ENCODE results near the gene SWT1.

Gene SWT1

DNA sequence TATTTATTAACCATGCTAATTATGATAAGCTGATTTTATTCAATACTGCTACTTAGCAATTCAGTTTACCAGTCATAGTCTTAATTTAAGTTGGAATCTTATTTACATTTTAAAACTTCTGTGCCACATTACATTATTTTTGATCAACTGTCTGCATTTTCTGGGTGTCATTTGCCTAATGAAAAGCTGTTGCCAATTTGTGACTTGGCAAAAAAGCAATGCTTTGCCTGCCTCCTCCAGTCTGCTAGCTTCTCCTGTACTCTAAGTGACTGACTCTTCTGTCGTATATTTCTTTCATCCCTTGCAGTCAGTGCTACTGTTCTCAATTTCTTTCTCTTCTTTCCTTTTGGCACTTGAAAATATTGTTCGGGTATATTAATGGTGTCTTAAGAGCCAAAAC lies 165.7 kb downstream of the SWT1 start:
- no peak for DNase-seq (ENCODE audit: low read depth)

DNA sequence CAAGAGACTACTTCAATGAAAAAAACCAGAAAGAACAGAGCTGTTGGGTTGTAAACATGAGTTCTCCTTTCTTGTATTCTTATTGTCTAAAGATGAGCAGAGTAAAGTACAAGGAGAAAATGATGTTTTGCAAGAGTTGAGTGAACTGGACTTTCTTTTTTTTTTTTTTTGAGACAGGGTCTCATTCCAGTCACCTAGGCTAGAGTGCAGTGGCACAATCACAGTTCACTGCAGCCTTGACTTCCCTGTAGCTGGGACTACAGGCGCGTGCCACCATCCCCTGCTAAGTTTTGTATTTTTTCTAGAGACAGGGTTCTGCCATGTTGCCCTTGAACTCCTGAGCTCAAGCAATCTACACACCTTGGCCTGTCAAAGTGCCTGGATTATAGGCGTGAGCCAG lies 167.2 kb downstream of the SWT1 start:
- no peak for DNase-seq (ENCODE audit: low read depth)

DNA sequence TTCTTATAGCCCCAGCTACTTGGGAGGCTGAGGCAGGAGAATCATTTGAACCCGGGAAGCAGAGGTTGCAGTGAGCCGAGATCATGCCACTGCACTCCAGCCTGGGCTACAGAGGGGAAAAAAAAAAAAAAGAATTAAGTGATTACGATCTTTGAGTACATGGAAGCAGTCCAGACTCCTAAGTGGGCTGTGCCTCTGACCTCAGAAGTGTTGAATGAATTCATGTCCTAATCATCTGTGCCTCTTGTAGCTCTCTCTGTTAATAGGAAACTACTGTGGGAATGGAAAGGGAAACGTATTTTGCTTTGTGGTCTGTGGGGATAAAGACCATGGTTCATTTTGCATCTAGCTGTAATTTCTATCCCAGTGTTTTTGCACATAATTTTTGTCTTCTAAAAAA lies 168.4 kb downstream of the SWT1 start:
- DNase-seq (ENCODE audit: low read depth) = peak; percentile 67

DNA sequence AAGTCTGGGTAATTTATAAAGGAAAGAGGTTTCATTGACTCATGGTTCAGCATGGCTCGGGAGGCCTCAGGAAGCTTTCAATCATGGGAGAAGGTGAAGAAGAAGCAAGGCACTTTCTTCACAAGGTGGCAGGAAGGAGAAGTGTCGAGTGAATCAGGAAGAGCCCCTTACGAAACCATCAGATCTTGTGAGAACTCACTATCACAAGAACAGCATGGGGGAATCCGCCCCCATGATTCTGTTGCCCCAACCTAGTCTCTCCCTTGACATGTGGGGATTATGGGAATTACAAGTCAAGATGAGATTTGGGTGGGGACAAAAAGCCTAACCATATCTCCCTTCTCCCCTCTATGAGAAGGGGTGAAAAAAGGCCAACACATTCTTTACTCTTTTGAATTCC lies 171.3 kb downstream of the SWT1 start:
- no peak for DNase-seq (ENCODE audit: low read depth)

DNA sequence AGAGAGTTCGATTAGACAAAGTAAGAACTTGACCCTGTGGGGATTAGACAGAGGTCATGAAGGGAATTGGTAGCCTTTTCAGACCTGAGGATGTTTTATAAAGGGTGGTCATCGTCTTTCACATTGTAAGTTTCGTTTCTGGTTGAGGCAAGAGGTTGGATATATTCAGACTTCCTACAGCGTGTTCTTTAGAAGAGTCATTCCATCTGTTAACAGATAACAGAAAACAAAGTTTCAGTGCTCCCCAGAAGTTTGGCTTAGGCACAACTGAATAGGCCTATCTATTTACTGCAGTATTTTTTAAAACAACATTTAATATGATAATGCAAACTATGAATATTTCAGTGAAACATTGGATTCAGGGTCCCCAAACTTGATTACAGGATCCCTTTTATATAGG lies 177.2 kb downstream of the SWT1 start:
- no peak for DNase-seq (ENCODE audit: low read depth)

DNA sequence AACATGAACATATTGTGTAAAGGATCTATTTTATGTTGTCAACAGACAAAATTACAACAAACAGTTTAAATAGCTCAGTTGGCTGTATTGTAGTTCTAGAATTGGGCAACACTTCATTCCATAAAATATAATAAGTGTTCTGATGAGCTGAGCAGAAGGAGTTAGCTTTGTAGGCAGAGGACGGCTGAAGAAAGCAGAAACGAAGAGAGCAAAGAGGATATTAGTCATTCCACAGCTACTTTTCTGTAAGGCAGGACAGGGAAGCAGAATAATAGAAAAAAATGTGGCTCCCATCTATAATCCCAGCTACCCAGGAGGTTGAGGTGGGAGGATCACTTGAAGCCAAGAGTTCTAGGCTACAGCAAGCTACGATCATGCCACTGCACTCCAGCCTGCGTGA lies 180.3 kb downstream of the SWT1 start:
- DNase-seq (ENCODE audit: low read depth) = peak; percentile 65

DNA sequence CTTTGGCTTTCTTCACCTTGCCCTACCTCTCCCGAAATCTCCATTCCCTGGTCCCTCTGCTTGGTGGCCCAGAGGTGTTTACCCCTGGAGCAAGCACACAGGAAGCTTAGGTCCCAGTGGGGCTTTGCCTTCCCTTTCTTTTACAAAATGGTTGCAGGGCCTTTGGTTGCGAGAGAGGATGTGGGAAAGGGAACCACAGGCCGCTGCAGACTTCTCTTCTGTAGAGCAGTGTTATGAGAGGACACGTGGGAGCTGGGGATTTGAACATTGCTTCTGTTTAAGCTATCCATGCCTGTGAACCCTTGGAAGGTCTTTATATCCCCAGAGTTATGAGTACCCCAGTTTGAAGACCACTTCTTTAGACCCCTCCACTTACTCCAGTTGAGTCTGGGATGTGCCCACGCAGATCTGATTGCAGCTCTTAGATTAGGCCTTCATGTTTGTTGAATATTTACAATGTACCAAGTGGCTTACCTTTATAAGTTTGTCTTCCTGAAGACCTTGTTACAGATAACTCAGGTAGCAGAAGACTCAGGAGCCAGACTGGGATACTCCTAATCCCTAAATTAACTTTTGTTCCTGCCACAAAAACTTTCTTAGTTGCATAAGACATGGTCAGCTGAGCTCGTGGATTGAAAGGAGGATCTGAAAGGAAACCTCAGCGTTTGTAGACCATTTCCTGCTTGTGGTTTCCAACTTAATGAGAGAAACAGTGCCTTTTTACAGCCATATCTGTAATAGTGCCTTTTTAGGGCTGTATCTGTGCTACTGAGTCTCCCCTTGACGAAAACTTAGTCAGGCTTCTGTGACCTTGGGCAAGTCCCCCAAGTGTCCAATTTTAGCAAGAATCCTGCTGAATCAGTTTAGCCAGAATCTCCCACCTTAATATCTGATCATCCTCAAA lies 182.0 kb downstream of the SWT1 start:
- DNase-seq (ENCODE audit: low read depth) = peak; percentile 44

DNA sequence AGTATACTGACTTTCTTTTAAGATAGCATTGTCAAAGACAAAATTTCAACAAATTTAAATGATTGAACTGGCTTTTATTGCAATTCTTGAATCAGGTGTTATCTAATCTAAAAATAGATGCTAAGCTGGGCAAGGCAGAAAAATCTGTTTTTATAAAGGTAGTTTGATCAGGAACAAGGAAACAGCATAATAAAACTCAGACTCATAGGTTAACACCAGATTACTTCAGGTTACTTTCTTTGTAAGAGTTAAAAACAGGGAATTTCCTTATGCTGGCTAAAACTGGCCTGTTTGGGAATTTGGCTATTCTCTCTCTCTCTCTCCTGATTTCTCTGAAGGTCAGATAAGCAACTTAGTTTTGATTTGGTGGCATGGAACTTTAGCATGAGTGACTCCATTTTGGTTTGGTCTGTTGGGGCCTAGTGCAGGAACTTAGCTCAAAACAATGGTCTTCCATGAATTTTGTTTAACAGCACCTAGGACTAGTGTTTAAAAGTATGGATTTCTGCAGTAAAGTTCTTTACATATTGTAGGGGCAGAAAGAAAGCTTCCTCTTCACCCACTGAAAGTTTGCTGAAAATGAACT lies 184.3 kb downstream of the SWT1 start:
- DNase-seq (ENCODE audit: low read depth) = no peak
